Effector CD4-positive, alpha-beta T cell (primary cell): ENCODE results near the gene GALNTL6.

Source experiments
- DNase-seq: peaks from one replicate; pipeline ENCODE4 v3.0.0-alpha.2; 2020

The GALNTL6 gene

GRCh38 chr4:172009446-172010230 is 196.4 kb downstream of the GALNTL6 start:
- no peak for DNase-seq

GRCh38 chr4:172011196-172011595 is 198.0 kb downstream of the GALNTL6 start:
- DNase-seq = no peak

DNA sequence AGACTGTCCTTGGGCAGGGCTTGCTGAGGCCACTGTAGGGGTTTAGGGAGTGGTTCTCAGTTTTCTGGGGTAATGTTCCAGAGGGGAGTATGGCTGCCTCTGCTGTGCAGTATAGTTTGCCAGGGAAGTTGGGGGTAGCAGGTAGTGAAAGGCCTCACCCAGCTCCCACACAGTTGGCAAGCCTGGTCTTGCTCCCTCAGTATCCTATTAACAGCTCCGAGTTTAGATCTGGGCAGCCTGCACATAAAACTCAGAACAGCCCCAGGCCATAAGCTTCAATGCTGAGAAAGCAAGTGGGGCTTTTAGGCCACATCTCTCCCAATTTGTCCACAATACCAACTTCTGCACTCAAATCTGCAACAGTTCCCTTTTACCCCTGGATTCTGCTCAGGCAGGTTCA is 205.2 kb downstream of the GALNTL6 start:
- no peak for DNase-seq

DNA sequence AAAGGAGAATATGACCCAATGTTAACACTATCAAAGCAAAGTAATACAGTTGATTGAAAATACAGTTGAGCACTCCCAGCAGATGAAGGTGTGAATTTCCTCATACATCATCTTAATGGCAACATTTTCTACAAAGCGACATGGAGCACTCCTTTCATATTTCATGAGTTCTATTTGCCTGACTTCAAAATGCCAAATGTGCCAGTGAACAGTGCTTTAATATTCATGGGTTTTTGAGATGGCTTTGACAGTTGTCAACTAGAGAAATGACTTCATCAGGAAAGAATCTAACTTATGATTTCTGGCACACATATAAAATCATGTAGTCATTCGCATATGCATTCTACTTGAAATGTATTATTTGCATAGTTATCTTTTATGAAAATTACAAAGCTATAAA is 222.4 kb downstream of the GALNTL6 start:
- DNase-seq = no peak

- no peak for DNase-seq
Observed at GRCh38 chr4:172040766-172041165, 227.6 kb downstream of the GALNTL6 start.

DNA sequence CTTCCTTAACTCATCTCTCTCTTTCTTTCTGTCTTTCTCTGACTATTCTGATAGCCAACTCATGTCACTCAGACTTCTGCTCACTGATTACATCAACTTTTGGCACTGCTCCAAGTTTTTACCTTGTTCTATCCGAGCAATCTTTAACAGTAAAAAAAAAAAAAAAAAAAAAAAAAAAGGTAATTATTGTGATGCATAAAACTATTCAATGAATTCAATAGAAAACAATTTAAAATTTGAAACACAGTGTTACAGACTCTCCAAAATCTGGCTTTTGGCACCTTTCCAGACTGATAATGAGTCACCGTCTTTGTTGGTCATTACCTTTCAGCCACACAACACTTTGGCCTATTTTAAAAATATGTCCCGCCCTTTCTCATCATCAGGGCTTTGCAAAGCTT is 229.5 kb downstream of the GALNTL6 start:
- DNase-seq = no peak

DNA sequence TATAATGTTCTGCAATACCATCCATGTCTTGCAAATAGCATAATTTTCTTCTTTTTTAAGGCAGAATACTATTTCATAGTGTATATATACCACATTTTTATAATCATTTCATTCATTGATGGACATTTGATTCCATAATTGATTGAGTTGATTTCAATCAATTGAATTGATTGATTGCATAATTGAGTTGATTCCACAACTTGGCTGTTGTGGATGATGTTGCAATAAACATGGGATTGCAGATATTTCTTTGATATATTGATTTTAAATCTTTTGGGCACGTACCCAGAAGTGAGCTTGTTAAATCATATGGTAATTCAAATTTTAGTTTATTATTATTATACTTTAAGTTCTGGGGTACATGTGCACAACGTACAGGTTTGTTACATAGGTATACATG is 232.8 kb downstream of the GALNTL6 start:
- DNase-seq = no peak

DNA sequence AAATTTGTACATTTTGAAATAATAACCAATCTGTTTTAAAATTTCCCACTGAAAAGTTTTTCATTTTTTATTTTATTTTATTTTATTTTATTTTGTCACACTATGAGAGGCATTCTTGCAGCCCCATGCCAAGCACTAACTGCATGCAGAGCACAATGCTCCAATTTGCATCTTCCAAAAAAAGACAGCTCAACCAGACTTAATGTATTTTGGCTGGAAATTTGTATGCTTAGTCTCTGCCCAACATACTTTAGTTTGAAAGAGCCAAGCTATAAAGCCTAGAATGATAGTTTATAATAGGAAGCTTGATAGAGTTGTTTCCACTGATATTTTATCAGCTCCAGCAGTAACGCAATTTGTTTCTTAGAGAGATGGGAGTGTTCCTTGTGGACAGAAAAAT is 235.5 kb downstream of the GALNTL6 start:
- DNase-seq = no peak

- no peak for DNase-seq
Observed at GRCh38 chr4:172050911-172051310, 237.7 kb downstream of the GALNTL6 start.

DNA sequence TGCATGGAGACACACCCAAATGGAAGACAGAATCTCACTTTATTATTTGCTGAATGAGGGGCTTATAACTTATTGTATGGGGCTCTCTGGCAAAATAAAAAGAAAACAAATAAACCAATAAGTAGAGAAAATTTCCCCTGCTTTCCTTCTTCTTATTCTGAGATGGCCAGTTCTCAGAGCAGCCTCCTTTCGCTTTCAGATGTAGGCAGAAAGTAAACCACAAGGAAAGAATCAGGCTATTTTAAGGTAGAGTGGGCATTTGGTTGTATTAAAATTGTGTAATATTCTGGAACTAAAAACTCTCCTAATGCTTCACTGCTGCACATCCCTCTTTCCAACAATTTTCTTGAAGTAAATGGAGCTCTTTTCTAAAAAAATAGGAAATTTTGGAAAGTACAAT is 241.8 kb downstream of the GALNTL6 start:
- DNase-seq = no peak

DNA sequence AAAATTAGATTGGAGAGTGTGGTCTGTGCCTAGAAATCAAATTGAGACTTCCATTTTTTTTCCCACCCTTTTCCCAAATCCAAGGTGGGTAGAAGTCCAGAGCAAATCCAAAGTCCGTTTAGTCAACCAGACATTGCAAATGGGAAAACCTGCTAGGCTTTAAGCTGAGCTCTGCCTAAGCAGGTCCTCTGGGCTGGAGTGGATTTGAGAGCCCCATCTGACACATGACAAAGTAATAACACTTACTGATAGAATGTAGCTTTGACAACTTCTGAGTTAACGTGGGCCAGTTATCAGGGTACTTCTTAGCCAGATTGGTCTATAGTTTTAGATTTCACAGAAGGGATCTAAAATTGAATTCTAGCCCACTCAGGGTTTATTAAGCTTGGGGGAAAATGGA is 242.3 kb downstream of the GALNTL6 start:
- DNase-seq = no peak

- DNase-seq = no peak
Observed at GRCh38 chr4:172061204-172061603, 248.0 kb downstream of the GALNTL6 start.

DNA sequence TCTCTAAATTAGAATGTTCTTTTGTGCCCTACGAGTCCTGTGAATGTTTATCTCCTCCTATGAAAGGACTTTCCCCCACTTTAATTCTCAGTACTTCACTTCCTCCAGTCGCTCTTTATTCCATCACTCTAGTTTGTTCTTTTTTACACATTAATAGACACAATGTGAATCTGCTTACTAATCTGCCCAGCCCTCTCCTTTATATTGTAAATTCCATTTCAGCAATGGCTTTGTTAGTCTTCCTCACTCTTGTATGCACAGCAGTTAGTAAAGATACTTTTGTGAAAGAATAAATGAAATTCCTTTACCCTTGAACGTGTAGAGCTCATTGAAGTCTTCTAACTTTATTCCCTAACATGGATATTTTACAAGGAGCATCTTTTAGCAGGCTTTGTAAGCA is 255.3 kb downstream of the GALNTL6 start:
- no peak for DNase-seq

DNA sequence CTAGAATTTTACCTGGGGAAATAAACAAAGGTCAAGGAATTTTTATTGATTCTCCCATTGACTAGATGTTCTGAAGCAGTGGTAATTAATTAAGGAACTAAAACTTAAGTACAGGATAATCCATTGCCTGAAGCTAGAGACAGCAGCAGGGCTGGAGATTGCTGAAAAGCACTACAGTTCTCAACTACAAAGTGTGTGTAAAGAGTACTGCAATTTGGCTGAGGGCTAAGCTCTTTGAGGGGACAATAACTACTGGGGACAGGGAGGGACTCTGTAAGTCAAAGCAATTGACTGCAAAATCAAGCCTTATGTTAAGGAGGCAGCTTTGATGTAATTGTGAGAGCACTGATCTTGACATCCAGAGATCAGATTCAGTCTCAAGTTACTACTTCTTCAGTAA is 260.4 kb downstream of the GALNTL6 start:
- DNase-seq = no peak

GRCh38 chr4:172083272-172083671 is 270.1 kb downstream of the GALNTL6 start:
- no peak for DNase-seq

- no peak for DNase-seq
Observed at GRCh38 chr4:172088556-172088955, 275.4 kb downstream of the GALNTL6 start.

DNA sequence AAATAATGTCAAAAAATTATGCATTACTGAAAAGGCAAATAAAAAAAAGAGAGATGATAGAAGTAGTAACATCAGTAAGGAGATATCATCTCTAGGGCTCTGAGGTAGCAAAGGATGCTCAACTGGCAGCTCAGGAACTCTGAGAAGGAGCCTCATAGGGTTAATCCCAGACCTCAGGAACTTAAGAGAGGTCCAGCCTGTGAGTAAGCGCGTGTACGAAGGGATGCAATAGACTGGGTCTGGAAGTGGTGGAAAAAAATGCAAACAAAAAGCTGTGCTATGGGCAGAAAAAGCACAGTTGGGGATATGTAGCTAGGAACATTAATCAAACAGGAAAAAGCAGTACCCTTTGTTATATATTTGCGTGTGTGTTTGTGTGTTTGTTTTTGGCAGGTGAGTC is 282.0 kb downstream of the GALNTL6 start:
- DNase-seq = no peak

DNA sequence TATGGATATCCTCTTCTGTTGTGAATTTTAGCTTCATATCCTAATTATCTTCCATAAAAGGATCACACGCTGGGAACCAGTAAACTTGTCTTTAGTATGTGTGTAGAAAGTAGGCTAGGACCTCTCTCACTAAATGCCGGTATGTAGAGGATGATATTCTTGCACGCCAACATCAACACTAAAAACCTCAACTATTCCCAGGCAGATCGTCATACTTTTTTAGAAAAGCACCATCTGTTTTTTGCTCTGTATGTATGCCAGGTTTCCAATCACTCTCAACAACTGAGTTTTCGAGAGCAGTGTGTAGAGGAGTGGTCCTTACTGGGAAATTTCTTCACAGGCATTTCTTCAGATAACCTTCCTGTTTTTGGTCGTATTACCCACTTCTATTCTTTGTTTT is 283.6 kb downstream of the GALNTL6 start:
- DNase-seq = no peak

DNA sequence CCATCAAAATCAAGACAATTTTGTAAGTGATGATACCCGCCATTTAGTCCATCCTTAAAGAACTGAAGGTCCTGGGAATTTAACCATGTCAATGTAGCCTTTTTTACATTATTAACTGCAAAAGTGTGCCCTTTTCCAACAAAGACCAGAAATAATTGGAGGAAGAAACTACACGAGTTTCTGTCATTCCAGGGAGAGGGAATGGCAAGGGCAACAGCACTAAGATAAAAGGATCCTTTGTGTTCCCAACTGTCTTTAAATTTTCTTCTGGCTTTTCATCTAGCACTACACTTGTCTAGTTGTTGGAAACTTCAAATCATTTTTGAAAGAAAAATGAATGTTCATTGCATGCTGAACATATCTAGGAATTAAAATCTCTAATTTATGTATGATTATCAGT is 286.2 kb downstream of the GALNTL6 start:
- no peak for DNase-seq

DNA sequence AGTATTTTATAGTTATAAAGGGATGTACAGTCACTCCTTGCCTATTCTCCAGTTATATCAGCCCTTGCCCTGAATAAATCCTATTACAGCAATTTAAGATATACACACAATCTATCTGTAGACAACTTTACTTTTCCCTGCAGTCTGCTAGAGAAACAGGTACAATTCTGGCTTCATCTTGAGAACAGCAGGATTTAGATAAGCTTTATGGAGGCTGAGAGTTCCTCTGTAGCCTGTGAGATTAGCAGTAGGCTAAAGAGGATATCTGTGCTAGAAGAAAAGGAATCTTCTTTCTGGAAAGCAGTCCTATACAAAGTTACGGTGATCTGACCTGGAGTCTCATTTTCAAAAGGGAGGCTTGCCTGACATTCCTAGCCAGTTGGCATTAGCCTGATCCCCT is 290.3 kb downstream of the GALNTL6 start:
- no peak for DNase-seq

- DNase-seq = no peak
Observed at GRCh38 chr4:172104539-172104938, 291.3 kb downstream of the GALNTL6 start.

GRCh38 chr4:172105918-172106317 is 292.7 kb downstream of the GALNTL6 start:
- no peak for DNase-seq

- DNase-seq = no peak
Observed at GRCh38 chr4:172109466-172109865, 296.3 kb downstream of the GALNTL6 start.

- DNase-seq = no peak
Observed at GRCh38 chr4:172124656-172125308, 311.6 kb downstream of the GALNTL6 start.

- DNase-seq = no peak
Observed at GRCh38 chr4:172125443-172125842, 312.2 kb downstream of the GALNTL6 start.
